H9 (cell line): Measurements from ENCODE around the gene RIMKLA. TPM values are rescaled to one million over a fixed set of nuclear protein-coding genes. Genes with fewer than 3 reads are reported as not detected.

ENCODE experiments used
- DNase-seq: peaks from one replicate; pipeline ENCODE4 v3.0.0-alpha.2; 2017
- H2AFZ ChIP-seq: one replicate; pipeline ENCODE4 v1.6.1; 2013; ENCODE audit warnings: mild to moderate bottlenecking, low read length, control low read depth, moderate library complexity
- H2AK5ac ChIP-seq: 2 replicates; pipeline ENCODE4 v1.6.1; 2013; ENCODE audit warnings: low read length, control low read depth, mixed read lengths; ENCODE audit not compliant: insufficient read length
- H2BK120ac ChIP-seq: one replicate; pipeline ENCODE4 v1.6.1; 2013; ENCODE audit warnings: low read depth, mild to moderate bottlenecking, low read length, control low read depth, inconsistent platforms; ENCODE audit not compliant: poor library complexity, severe bottlenecking
- H2BK12ac ChIP-seq: 2 replicates; pipeline ENCODE4 v1.6.1; 2013; ENCODE audit warnings: low read length, control low read depth, mixed read lengths, low read depth; ENCODE audit not compliant: insufficient read length
- H2BK15ac ChIP-seq: 2 replicates; pipeline ENCODE4 v1.6.1; 2013; ENCODE audit warnings: low read depth, low read length, control low read depth
- H2BK20ac ChIP-seq: one replicate; pipeline ENCODE4 v1.6.1; 2013; ENCODE audit warnings: low read depth, mild to moderate bottlenecking, low read length, control low read depth, inconsistent platforms; ENCODE audit not compliant: poor library complexity, severe bottlenecking
- H2BK5ac ChIP-seq: 2 replicates; pipeline ENCODE4 v1.6.1; 2013; ENCODE audit warnings: low read length, control low read depth, mixed read lengths; ENCODE audit not compliant: insufficient read length
- H3K14ac ChIP-seq: 2 replicates; pipeline ENCODE4 v1.6.1; 2013; ENCODE audit warnings: low read length, control low read depth; ENCODE audit not compliant: insufficient read depth
- H3K18ac ChIP-seq: 2 replicates; pipeline ENCODE4 v1.6.1; 2013; ENCODE audit warnings: low read depth, mild to moderate bottlenecking, mixed read lengths, low read length, control low read depth; ENCODE audit not compliant: insufficient read length
- H3K23ac ChIP-seq: 2 replicates; pipeline ENCODE4 v1.6.1; 2013; ENCODE audit warnings: low read length, control low read depth, mixed read lengths, low read depth; ENCODE audit not compliant: insufficient read length
- H3K23me2 ChIP-seq: 2 replicates; pipeline ENCODE4 v1.6.1; 2013; ENCODE audit warnings: low read depth, mild to moderate bottlenecking, mixed read lengths, low read length, control low read depth; ENCODE audit not compliant: insufficient read length, poor library complexity, severe bottlenecking
- H3K27ac ChIP-seq: 2 replicates; pipeline ENCODE4 v1.5.1; 2013; ENCODE audit warnings: low read length, control low read depth, mixed read lengths, low read depth; ENCODE audit not compliant: insufficient read length
- H3K27me3 ChIP-seq: 2 replicates; pipeline ENCODE4 v1.6.1; 2013; ENCODE audit warnings: low read length, control low read depth, inconsistent platforms; ENCODE audit not compliant: insufficient read depth
- H3K4ac ChIP-seq: 2 replicates; pipeline ENCODE4 v1.6.1; 2013; ENCODE audit warnings: low read depth, mild to moderate bottlenecking, control low read depth, inconsistent platforms, low read length, moderate library complexity
- H3K4me1 ChIP-seq: 2 replicates; pipeline ENCODE4 v1.6.1; 2013; ENCODE audit warnings: low read length, control low read depth, inconsistent platforms; ENCODE audit not compliant: insufficient read depth
- H3K4me2 ChIP-seq: 2 replicates; pipeline ENCODE4 v1.6.1; 2013; ENCODE audit warnings: low read length, control low read depth, mixed read lengths; ENCODE audit not compliant: insufficient read length, insufficient read depth
- H3K56ac ChIP-seq: 2 replicates; pipeline ENCODE4 v1.6.1; 2013; ENCODE audit warnings: low read depth, mild to moderate bottlenecking, mixed read lengths, low read length, control low read depth; ENCODE audit not compliant: insufficient read length
- H3K79me1 ChIP-seq: 2 replicates; pipeline ENCODE4 v1.6.1; 2013; ENCODE audit warnings: low read depth, mild to moderate bottlenecking, moderate library complexity, low read length, control low read depth, inconsistent platforms; ENCODE audit not compliant: insufficient read depth, poor library complexity, severe bottlenecking
- H3K79me2 ChIP-seq: 2 replicates; pipeline ENCODE4 v1.6.1; 2013; ENCODE audit warnings: low read length, control low read depth, inconsistent platforms; ENCODE audit not compliant: insufficient read depth
- H3K9ac ChIP-seq: 2 replicates; pipeline ENCODE4 v1.6.1; 2013; ENCODE audit warnings: low read length, control low read depth, mixed read lengths; ENCODE audit not compliant: insufficient read length; ENCODE audit errors: extremely low read depth
- H3K9me3 ChIP-seq: one replicate; pipeline ENCODE4 v1.6.1; 2013; ENCODE audit warnings: low read depth, low read length, inconsistent platforms; ENCODE audit not compliant: control insufficient read depth
- H3T11ph ChIP-seq: one replicate; pipeline ENCODE4 v1.6.1; 2013; ENCODE audit warnings: mild to moderate bottlenecking, low read length, control low read depth, inconsistent platforms
- H4K20me1 ChIP-seq: one replicate; pipeline ENCODE4 v1.6.1; 2013; ENCODE audit not compliant: control insufficient read depth, insufficient read length, insufficient read depth
- H4K5ac ChIP-seq: 2 replicates; pipeline ENCODE4 v1.6.1; 2013; ENCODE audit warnings: low read depth, mild to moderate bottlenecking, mixed read lengths, low read length, control low read depth; ENCODE audit not compliant: insufficient read length
- H4K8ac ChIP-seq: replicated peaks from 2 replicates; pipeline ENCODE4 v1.6.1; 2013; ENCODE audit warnings: low read length, control low read depth, mixed read lengths, low read depth; ENCODE audit not compliant: insufficient read length
- H4K91ac ChIP-seq: 2 replicates; pipeline ENCODE4 v1.6.1; 2013; ENCODE audit warnings: low read depth, mild to moderate bottlenecking, moderate library complexity, mixed read lengths, low read length, control low read depth; ENCODE audit not compliant: insufficient read length
- H3K27ac Mint-ChIP-seq, 3 experiments: 2 replicates in 2 of 3; 3 replicates in 1 of 3; pipeline ENCODE4 v1.8.0; 2020 to 2021; ENCODE audit warnings: mixed read lengths in 3 of 3, mild to moderate bottlenecking in 1 of 3, moderate library complexity in 1 of 3
- H3K27me3 Mint-ChIP-seq: 2 replicates; pipeline ENCODE4 v1.8.0; 2021; ENCODE audit warnings: low read depth, mild to moderate bottlenecking, moderate library complexity, mixed read lengths
- H3K36me3 Mint-ChIP-seq, 3 experiments: 2 replicates in 2 of 3; 3 replicates in 1 of 3; pipeline ENCODE4 v1.8.0; 2020 to 2021; ENCODE audit warnings: low read depth in 3 of 3, mixed read lengths in 3 of 3; ENCODE audit not compliant: insufficient read depth in 1 of 3
- H3K4me1 Mint-ChIP-seq, 2 experiments: 2 replicates each; pipeline ENCODE4 v1.8.0; 2020; ENCODE audit warnings: mixed read lengths in 2 of 2
- H3K4me3 Mint-ChIP-seq, 2 experiments: 2 replicates in 1 of 2; 3 replicates in 1 of 2; pipeline ENCODE4 v1.8.0; 2020 to 2021; ENCODE audit warnings: mild to moderate bottlenecking in 2 of 2, mixed read lengths in 2 of 2, moderate library complexity in 1 of 2
- H3K9me3 Mint-ChIP-seq, 2 experiments: 2 replicates in 1 of 2; 3 replicates in 1 of 2; pipeline ENCODE4 v1.8.0; 2020; ENCODE audit warnings: mild to moderate bottlenecking in 2 of 2, mixed read lengths in 2 of 2, moderate library complexity in 1 of 2
- WGBS: extraction: QIAGEN DNeasy Blood & Tissue Kit; methylation state at CpG from one replicate; pipeline ENCODE4 v1.1.7; 2013; ENCODE audit warnings: missing lambda C conversion rate, low lambda C conversion rate, mixed read lengths; ENCODE audit not compliant: insufficient read length; ENCODE audit errors: extremely low coverage; 5-methylcytosine and 5-hydroxymethylcytosine counted together
- total RNA-seq: library from RNA; stranded (reverse); gene quantifications from 2 replicates; pipeline ENCODE4 v1.2.1, GENCODE V29; 2021
- TF ChIP-seq, protein P1 (sequence below): fragments of 200-600 bp; sonication (generic); conservative IDR thresholded peaks from 3 replicates; pipeline ENCODE4 v1.8.0; 2021; ENCODE audit warnings: antibody characterized with exemption, mild to moderate bottlenecking

The RIMKLA gene
- total RNA-seq, 1 experiment from 2014 or later, result 4.7 TPM

DNA sequence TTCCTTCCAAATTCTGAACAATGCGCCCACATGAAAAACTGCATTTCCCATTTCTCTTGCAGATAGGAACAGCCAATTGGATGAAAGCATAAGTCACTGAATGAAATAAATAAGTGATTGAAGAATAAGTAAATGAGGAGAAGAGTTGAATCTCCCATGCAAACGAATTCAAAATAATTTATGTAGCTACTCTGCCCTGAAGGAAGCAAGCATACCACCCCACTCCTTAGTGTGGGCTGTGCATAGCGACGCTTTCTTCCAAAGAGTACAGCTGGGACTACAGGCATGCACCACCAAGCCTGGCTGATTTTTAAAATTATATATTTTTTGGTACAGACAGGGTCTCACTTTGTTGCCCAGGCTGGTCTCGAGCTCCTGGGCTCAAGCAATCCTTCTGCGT, 16.5 kb upstream of the RIMKLA start:
- no peak overlapping the region for H3K4me3 Mint-ChIP-seq
- H4K20me1 ChIP-seq, result no peaks in the 10 kb centered on the region
- H3K27me3 ChIP-seq, result no peaks in the 10 kb centered on the region
- no peaks in the 10 kb centered on the region for H3K4me1 ChIP-seq
- no peaks in the 10 kb centered on the region for H3K79me2 ChIP-seq
- WGBS, result no CpG with 5 or more reads among the region's 6 CpGs
- H3K18ac ChIP-seq, result no peak overlapping the region
- no peak overlapping the region for H2AFZ ChIP-seq
- no peak overlapping the region for H2BK20ac ChIP-seq
- no peak overlapping the region for H4K5ac ChIP-seq
- H4K91ac ChIP-seq, result no peak overlapping the region
- H3K23ac ChIP-seq, result no peak overlapping the region
- H3K4me1 Mint-ChIP-seq, result peaks cover 8% of the 10 kb centered on the region in 2 experiments; a peak in 1 of 4 replicates
- no peak overlapping the region for H2BK120ac ChIP-seq
- no peaks in the 10 kb centered on the region for H3K23me2 ChIP-seq
- no peaks in the 10 kb centered on the region for H3K9me3 Mint-ChIP-seq
- DNase-seq, result no peak
- no peak overlapping the region for H4K8ac ChIP-seq
- H3K79me1 ChIP-seq, result no peaks in the 10 kb centered on the region
- no peak overlapping the region for H3K4ac ChIP-seq
- no peak overlapping the region for H2BK5ac ChIP-seq
- H3K27ac ChIP-seq, result no peak overlapping the region
- TF ChIP-seq, protein P1, sequence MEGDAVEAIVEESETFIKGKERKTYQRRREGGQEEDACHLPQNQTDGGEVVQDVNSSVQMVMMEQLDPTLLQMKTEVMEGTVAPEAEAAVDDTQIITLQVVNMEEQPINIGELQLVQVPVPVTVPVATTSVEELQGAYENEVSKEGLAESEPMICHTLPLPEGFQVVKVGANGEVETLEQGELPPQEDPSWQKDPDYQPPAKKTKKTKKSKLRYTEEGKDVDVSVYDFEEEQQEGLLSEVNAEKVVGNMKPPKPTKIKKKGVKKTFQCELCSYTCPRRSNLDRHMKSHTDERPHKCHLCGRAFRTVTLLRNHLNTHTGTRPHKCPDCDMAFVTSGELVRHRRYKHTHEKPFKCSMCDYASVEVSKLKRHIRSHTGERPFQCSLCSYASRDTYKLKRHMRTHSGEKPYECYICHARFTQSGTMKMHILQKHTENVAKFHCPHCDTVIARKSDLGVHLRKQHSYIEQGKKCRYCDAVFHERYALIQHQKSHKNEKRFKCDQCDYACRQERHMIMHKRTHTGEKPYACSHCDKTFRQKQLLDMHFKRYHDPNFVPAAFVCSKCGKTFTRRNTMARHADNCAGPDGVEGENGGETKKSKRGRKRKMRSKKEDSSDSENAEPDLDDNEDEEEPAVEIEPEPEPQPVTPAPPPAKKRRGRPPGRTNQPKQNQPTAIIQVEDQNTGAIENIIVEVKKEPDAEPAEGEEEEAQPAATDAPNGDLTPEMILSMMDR, result no peak
- H3T11ph ChIP-seq, result no peak overlapping the region
- H3K14ac ChIP-seq, result no peak overlapping the region
- no peak overlapping the region for H3K4me2 ChIP-seq
- H3K27me3 Mint-ChIP-seq, result peaks cover 7% of the 10 kb centered on the region
- H3K9ac ChIP-seq, result no peak overlapping the region
- H3K9me3 ChIP-seq, result no peaks in the 10 kb centered on the region
- no peak overlapping the region for H3K27ac Mint-ChIP-seq
- H2BK12ac ChIP-seq, result no peak overlapping the region
- no peak overlapping the region for H2BK15ac ChIP-seq
- H3K36me3 Mint-ChIP-seq, result no peaks in the 10 kb centered on the region
- H3K56ac ChIP-seq, result no peak overlapping the region
- H2AK5ac ChIP-seq, result no peak overlapping the region
